Prostate gland (tissue), 2 donors: Measurements from ENCODE around the gene LRRC28. TPM values are rescaled to one million over a fixed set of nuclear protein-coding genes. Genes with fewer than 3 reads are reported as not detected.

ENCODE experiments used
- DNase-seq: peaks from one replicate; pipeline ENCODE4 v3.0.0-alpha.2; 2019; ENCODE audit warnings: low spot score
- H3K27ac ChIP-seq, 2 donors: fragments of 200-600 bp; sonication (generic); 2 replicates each; pipeline ENCODE4 v1.5.1; 2017 to 2019
- H3K27me3 ChIP-seq: fragments of 200-600 bp; sonication (generic); replicated peaks from 2 replicates; pipeline ENCODE4 v1.5.1; 2019; ENCODE audit not compliant: insufficient read depth
- H3K36me3 ChIP-seq, 2 donors: fragments of 200-600 bp; sonication (generic); 1 replicate in 1 of 2; 2 replicates in 1 of 2; pipeline versions ENCODE4 v1.5.1 to v1.8.1; 2017 to 2019
- H3K4me1 ChIP-seq: fragments of 200-600 bp; sonication (generic); replicated peaks from 2 replicates; pipeline ENCODE4 v1.5.1; 2019
- H3K4me3 ChIP-seq, 2 donors: fragments of 200-600 bp; sonication (generic); 2 replicates each; pipeline ENCODE4 v1.5.1; 2017 to 2019
- H3K9me3 ChIP-seq: fragments of 200-600 bp; sonication (generic); 2 replicates; pipeline ENCODE4 v1.5.1; 2017
- POLR2A ChIP-seq: fragments of 450-650 bp; IDR thresholded peaks from one replicate; pipeline ENCODE4 v1.6.1; 2016; ENCODE audit warnings: antibody characterized with exemption, mild to moderate bottlenecking
- POLR2AphosphoS5 ChIP-seq: sonication (generic); formaldehyde crosslinking; IDR thresholded peaks from one replicate; pipeline ENCODE4 v1.6.1; 2017; ENCODE audit warnings: antibody characterized with exemption
- WGBS: methylation state at CpG from one replicate; pipeline ENCODE4 v1.1.5; 2018; 5-methylcytosine and 5-hydroxymethylcytosine counted together
- intact Hi-C: fragments of 100-400 bp; cut with DNase I; formaldehyde crosslinking; loops from one replicate; pipeline ENCODE4 v1.14.2; 2022
- total RNA-seq, 2 donors: library from RNA; depleted of rRNA; stranded (reverse); fragments of >200 nt; gene quantifications; one replicate each; pipeline ENCODE4 v1.1.0, GENCODE V29; 2016
- TF ChIP-seq, protein P1 (sequence below), 4 experiments: fragments of 200-600 bp in 2 of 4; fragments of 450-650 bp in 2 of 4; sonication (generic) in 2 of 4; IDR thresholded peaks; 1 replicate in 3 of 4; 2 replicates in 1 of 4; pipeline ENCODE4 v1.5.1; 2016 to 2019; ENCODE audit warnings: antibody characterized with exemption in 4 of 4, mild to moderate bottlenecking in 2 of 4, moderate library complexity in 2 of 4

Gene LRRC28
- total RNA-seq, 2 donors from 2014 or later: 16.0 to 36.8 TPM

DNA sequence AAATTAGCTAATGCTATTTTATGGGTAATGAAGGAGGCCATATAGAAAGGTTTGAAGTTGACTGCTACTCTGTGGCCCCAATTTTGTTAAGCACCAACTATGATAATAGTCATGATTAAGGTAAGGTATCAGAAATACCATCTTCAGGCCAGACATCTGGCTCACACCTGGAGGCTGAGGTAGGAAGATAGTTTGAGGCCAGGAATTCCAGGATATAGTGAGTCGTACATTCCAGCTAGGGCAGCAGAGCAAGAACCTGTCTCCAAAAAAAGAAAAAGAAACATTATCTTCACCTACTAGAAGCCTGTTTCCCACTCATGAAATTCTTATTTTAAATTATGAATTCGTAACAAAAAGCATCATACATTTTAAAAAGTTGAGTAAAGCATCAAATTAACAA lies 64.4 kb downstream of the LRRC28 start:
- H3K4me3 ChIP-seq: no peak overlapping the region
- H3K9me3 ChIP-seq: no peaks in the 10 kb centered on the region
- no peaks in the 10 kb centered on the region for H3K27me3 ChIP-seq
- WGBS: 89% methylated on average over 2 of the region's 2 CpGs
- no peaks in the 10 kb centered on the region for H3K36me3 ChIP-seq
- no peak for DNase-seq
- intact Hi-C loops: no loop called here
- no peak overlapping the region for H3K27ac ChIP-seq
- H3K4me1 ChIP-seq: no peaks in the 10 kb centered on the region
- TF ChIP-seq POLR2A (no peak), POLR2AphosphoS5 (no peak)
- TF ChIP-seq, protein P1, sequence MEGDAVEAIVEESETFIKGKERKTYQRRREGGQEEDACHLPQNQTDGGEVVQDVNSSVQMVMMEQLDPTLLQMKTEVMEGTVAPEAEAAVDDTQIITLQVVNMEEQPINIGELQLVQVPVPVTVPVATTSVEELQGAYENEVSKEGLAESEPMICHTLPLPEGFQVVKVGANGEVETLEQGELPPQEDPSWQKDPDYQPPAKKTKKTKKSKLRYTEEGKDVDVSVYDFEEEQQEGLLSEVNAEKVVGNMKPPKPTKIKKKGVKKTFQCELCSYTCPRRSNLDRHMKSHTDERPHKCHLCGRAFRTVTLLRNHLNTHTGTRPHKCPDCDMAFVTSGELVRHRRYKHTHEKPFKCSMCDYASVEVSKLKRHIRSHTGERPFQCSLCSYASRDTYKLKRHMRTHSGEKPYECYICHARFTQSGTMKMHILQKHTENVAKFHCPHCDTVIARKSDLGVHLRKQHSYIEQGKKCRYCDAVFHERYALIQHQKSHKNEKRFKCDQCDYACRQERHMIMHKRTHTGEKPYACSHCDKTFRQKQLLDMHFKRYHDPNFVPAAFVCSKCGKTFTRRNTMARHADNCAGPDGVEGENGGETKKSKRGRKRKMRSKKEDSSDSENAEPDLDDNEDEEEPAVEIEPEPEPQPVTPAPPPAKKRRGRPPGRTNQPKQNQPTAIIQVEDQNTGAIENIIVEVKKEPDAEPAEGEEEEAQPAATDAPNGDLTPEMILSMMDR (IDR thresholded peaks at IDR 0.05): no peak

DNA sequence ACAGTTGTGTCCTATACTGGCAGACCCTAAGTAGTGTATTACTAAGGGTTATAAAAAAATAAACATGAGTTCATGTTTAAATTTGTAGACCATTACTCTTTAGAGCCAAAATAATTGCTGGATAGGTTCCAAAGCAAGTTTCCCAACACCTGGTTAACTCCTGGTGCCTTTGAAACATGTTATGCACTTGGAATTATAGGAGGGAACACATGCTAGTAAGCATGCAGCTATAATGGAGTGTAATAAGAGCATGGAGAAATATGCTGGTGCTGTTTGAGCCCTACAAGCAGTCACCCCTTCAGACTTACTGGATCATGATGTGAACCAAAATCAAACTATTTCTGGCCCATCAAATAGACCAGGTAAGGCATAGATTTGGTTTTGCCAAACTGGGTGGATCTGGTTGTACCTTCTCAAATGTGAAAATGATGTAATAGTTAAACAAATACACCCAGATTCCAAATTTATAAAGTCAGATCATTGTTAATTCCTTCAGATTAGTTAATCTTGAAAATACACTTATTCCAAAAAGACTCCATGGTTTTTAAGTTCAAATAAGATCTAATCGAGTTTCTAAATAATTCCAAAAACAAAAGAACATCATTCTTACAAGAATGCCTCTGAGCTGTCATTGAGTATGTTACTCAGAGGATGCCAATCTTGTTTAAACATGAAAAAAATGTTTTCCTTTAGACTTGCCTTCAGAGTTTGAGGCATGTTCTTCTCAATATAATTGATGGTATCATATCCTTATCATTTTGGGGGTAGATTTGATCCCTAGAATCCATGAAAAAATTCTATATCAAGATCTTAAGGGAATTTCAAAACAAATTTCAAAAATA lies 69.3 kb downstream of the LRRC28 start:
- intact Hi-C loops: no loop called here
- Histone ChIP-seq H3K9me3 (no peaks in the 10 kb centered on the region), H3K27ac (no peak overlapping the region), H3K4me1 (no peaks in the 10 kb centered on the region), H3K27me3 (no peaks in the 10 kb centered on the region), H3K4me3 (no peak overlapping the region), H3K36me3 (no peaks in the 10 kb centered on the region)
- 52% methylated on average over 1 of the region's 1 CpG for WGBS
- DNase-seq: no peak
- TF ChIP-seq POLR2A (no peak), POLR2AphosphoS5 (no peak)
- TF ChIP-seq, protein P1 (IDR thresholded peaks at IDR 0.05): no peak

DNA sequence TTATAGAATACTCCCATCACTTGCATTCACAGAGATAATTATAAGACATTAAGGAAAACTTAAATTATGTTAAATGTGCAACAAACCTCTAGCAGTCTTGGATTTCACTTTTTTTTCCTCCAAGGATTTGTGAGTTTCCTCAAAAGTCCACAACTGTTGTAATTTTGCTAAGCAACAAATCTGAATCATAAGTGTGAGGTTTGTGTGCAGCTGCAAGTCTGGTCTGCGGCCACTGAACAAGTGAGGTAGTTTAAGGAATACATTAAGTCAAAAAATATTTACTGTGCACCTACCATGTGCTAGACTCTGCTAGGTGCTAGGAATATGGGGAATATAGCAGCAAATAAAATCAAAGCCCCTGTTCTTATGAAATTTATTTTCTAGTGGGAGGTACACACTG lies 70.2 kb downstream of the LRRC28 start:
- Histone ChIP-seq H3K4me3 (no peak overlapping the region), H3K4me1 (no peaks in the 10 kb centered on the region), H3K27ac (no peak overlapping the region), H3K27me3 (no peaks in the 10 kb centered on the region), H3K9me3 (no peaks in the 10 kb centered on the region), H3K36me3 (no peaks in the 10 kb centered on the region)
- intact Hi-C loops: no loop called here
- 97% methylated on average over 1 of the region's 1 CpG for WGBS
- no peak for DNase-seq
- TF ChIP-seq, protein P1 (IDR thresholded peaks at IDR 0.05): no peak
- TF ChIP-seq POLR2AphosphoS5 (no peak), POLR2A (no peak)

DNA sequence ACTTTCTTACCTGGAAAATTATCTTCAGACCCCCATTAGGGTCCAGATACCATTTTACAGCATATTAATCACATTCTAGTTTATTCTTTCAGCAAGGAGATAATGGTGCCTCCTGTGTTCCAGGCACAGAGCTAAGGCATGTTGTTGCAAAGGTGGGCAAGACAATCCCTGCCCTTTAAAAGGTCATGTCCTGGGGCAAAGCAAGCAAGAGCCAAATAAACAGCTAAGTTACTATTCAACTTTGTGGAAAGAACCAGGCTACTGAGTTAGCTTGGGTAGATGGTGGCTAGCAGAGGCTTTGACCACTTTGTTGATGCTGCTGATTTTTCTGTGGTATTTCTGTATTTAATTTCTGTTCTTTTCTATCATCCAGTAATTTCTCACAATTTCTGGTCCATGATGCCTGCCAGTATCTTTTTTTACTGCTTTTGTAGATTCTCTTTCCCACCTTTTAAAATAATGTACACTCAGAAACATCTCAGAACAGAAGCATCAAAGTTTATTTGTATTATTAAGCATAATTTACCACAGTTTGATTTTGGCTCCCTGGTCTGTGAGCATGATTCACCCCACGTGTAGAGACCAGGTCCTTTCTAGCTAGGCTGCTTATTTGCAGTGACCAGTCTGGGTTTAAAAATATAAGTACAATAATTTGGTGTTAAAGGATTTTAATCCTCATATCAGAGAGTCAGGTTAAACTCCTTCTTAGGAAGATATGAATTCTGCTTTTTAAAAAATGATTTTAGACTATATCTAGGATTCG lies 71.5 kb downstream of the LRRC28 start:
- Histone ChIP-seq H3K4me3 (no peak overlapping the region), H3K36me3 (no peaks in the 10 kb centered on the region), H3K9me3 (no peaks in the 10 kb centered on the region), H3K27ac (no peak overlapping the region), H3K4me1 (no peaks in the 10 kb centered on the region), H3K27me3 (no peaks in the 10 kb centered on the region)
- intact Hi-C loops: no loop called here
- DNase-seq: no peak
- TF ChIP-seq POLR2AphosphoS5 (no peak), POLR2A (no peak)
- TF ChIP-seq, protein P1 (IDR thresholded peaks at IDR 0.05): no peak
- WGBS: 66% methylated on average over 2 of the region's 2 CpGs
